T-helper 1 cell (primary cell): ENCODE data around the gene DLK1.

Source experiments
- DNase-seq, 5 donors: peaks; one replicate each; pipeline ENCODE4 v3.0.0-alpha.2; 2012 to 2020

DLK1 gene

GRCh38 chr14:100778951-100779690, 52.4 kb downstream of the DLK1 start:
- no peak for DNase-seq

GRCh38 chr14:100779691-100780080, 53.0 kb downstream of the DLK1 start:
- no peak for DNase-seq

GRCh38 chr14:100780246-100780645, 53.6 kb downstream of the DLK1 start:
- DNase-seq: no peak

GRCh38 chr14:100780646-100781355, 54.1 kb downstream of the DLK1 start:
- no peak for DNase-seq

GRCh38 chr14:100781952-100782351, 55.3 kb downstream of the DLK1 start:
- DNase-seq: no peak

GRCh38 chr14:100782516-100783320, 56.0 kb downstream of the DLK1 start:
- no peak for DNase-seq

- DNase-seq: no peak
These were observed 57.1 kb downstream of the DLK1 start for GRCh38 chr14:100783630-100784370.

GRCh38 chr14:100784523-100785337, 58.0 kb downstream of the DLK1 start:
- DNase-seq: no peak

GRCh38 chr14:100785338-100785615, 58.6 kb downstream of the DLK1 start:
- no peak for DNase-seq

GRCh38 chr14:100785626-100786025, 58.9 kb downstream of the DLK1 start:
- no peak for DNase-seq

GRCh38 chr14:100786131-100786530, 59.4 kb downstream of the DLK1 start:
- no peak for DNase-seq

GRCh38 chr14:100786576-100787219, 60.0 kb downstream of the DLK1 start:
- DNase-seq: no peak

- no peak for DNase-seq
These were observed 61.0 kb downstream of the DLK1 start for GRCh38 chr14:100787659-100788058.
